ENCODE measurements around the gene ATP6V1B1.

GRCh38 chr2:70947556-70948184 lies 12.0 kb downstream of the ATP6V1B1 start:
- TF ChIP-seq ZNF423 (CRISPR knock-in tag; IDR thresholded peaks at IDR 0.05) (no peak), USF2 (CRISPR knock-in tag; IDR thresholded peaks at IDR 0.05) (no peak), NR1H2 (CRISPR knock-in tag; IDR thresholded peaks at IDR 0.05) (no peak), USF1 (CRISPR knock-in tag; IDR thresholded peaks at IDR 0.05) (no peak), MYBL2 (CRISPR knock-in tag; IDR thresholded peaks at IDR 0.05) (no peak), TCF7 (CRISPR knock-in tag; IDR thresholded peaks at IDR 0.05; ENCODE audit: low read depth) (no peak), ZNF121 (CRISPR knock-in tag; IDR thresholded peaks at IDR 0.05) (no peak)
- TF ChIP-seq, protein P1, sequence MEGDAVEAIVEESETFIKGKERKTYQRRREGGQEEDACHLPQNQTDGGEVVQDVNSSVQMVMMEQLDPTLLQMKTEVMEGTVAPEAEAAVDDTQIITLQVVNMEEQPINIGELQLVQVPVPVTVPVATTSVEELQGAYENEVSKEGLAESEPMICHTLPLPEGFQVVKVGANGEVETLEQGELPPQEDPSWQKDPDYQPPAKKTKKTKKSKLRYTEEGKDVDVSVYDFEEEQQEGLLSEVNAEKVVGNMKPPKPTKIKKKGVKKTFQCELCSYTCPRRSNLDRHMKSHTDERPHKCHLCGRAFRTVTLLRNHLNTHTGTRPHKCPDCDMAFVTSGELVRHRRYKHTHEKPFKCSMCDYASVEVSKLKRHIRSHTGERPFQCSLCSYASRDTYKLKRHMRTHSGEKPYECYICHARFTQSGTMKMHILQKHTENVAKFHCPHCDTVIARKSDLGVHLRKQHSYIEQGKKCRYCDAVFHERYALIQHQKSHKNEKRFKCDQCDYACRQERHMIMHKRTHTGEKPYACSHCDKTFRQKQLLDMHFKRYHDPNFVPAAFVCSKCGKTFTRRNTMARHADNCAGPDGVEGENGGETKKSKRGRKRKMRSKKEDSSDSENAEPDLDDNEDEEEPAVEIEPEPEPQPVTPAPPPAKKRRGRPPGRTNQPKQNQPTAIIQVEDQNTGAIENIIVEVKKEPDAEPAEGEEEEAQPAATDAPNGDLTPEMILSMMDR (IDR thresholded peaks at IDR 0.05), result no peak
- TF ChIP-seq, protein P2, sequence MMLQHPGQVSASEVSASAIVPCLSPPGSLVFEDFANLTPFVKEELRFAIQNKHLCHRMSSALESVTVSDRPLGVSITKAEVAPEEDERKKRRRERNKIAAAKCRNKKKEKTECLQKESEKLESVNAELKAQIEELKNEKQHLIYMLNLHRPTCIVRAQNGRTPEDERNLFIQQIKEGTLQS (CRISPR knock-in tag; conservative IDR thresholded peaks at IDR 0.05), result no peak
